KMS-11 (cell line): ENCODE measurements around the gene NOP53.

Source experiments
- H2AFZ ChIP-seq: fragments of 200-600 bp; sonication (generic); 2 replicates; pipeline ENCODE4 v1.6.1; 2016; ENCODE audit warnings: antibody characterized with exemption, mixed run types, low read depth
- H3K27ac ChIP-seq: fragments of 200-600 bp; sonication (generic); 2 replicates; pipeline ENCODE4 v1.6.1; 2016; ENCODE audit warnings: mild to moderate bottlenecking, mixed run types
- H3K27me3 ChIP-seq: fragments of 200-600 bp; sonication (generic); 2 replicates; pipeline ENCODE4 v1.6.1; 2017; ENCODE audit warnings: mild to moderate bottlenecking, low read depth, mixed run types, moderate library complexity; ENCODE audit not compliant: insufficient read depth
- H3K36me3 ChIP-seq: fragments of 200-600 bp; sonication (generic); 2 replicates; pipeline ENCODE4 v1.6.1; 2017; ENCODE audit warnings: mild to moderate bottlenecking, mixed run types; ENCODE audit not compliant: insufficient read depth
- H3K4me1 ChIP-seq: fragments of 200-600 bp; sonication (generic); 2 replicates; pipeline ENCODE4 v1.6.1; 2016; ENCODE audit warnings: mild to moderate bottlenecking, low read depth, mixed run types; ENCODE audit not compliant: poor library complexity, severe bottlenecking
- H3K4me2 ChIP-seq: fragments of 200-600 bp; sonication (generic); 2 replicates; pipeline ENCODE4 v1.7.0; 2016; ENCODE audit warnings: mild to moderate bottlenecking, mixed run types
- H3K4me3 ChIP-seq: fragments of 200-600 bp; sonication (generic); IDR thresholded peaks from 2 replicates; pipeline ENCODE4 v1.6.1; 2017; ENCODE audit warnings: low read depth, low read length, mixed read lengths; ENCODE audit not compliant: insufficient read depth
- H3K79me2 ChIP-seq: fragments of 200-600 bp; sonication (generic); 2 replicates; pipeline ENCODE4 v1.6.1; 2016; ENCODE audit warnings: low read depth, mixed run types; ENCODE audit not compliant: insufficient read depth
- H3K9ac ChIP-seq: fragments of 200-600 bp; sonication (generic); 2 replicates; pipeline ENCODE4 v1.6.1; 2016; ENCODE audit warnings: mild to moderate bottlenecking, mixed run types
- H4K20me1 ChIP-seq: fragments of 200-600 bp; sonication (generic); 2 replicates; pipeline ENCODE4 v1.6.1; 2016; ENCODE audit warnings: mild to moderate bottlenecking, mixed run types; ENCODE audit not compliant: insufficient read depth
- TF ChIP-seq, protein P1 (sequence below): fragments of 200-600 bp; sonication (generic); conservative IDR thresholded peaks from 2 replicates; pipeline ENCODE4 v1.6.1; 2017; ENCODE audit warnings: low read depth, mild to moderate bottlenecking, antibody characterized with exemption, low read length, moderate library complexity, mixed read lengths

NOP53 gene

DNA sequence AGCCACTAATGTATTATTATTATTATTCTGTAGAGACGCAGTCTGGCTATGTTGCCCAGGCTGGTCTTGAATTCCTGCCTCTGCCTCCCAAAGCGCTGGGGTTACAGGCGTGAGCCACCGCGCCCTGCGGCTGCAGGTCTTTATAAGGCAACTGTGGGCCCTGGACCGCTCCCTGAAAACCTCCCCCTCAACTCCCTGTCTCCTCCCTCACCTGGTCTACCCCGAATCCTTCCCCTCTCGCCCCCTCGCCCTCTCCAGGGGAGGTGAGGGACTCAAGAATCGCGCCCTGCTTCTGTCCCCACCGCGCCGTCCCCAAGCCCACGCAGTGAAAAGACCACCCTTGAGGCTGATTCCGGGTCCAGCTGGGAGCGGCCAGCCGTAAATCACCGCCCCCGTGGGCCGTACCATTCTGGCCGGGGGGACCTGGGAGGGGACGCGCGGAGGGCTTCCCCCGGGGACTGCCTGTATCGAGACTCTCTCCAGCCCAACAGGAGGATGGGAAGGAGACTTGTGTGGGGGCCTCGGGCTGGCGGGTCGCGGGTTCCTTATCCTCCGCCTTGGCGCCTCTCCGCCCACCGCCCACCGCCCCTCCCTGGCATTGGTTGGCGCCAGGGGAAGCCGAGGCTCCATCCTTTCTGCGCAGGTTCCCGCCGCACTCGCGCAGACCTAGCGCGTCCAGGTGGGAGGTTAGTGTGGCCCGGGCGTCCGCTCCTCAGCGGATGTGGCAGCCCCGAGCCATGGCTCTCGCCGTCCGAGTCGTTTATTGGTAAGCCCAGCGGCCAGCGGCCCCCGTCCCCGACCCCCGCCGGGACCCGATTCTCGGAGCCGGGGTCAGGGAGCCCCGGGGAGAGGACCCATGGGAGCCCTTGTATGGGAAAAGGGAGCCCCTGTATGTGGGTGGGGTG lies 33.0 kb downstream of the NOP53 start, which contains the start of gene SELENOW:
TSS of gene SELENOW (plus strand) at position 655 of the 905 bp plus-strand sequence. CDS start at position 738, 83 bp downstream.
- Histone ChIP-seq H3K4me1 (peaks cover 11% of the 10 kb centered on the region), H2AFZ (peak within 1 kb of the TSS; percentile 81), H3K4me3 (no peak within 1 kb of the TSS), H3K9ac (peak within 1 kb of the TSS; percentile 89), H4K20me1 (no peaks in the 10 kb centered on the region), H3K79me2 (peaks cover 11% of the 10 kb centered on the region; the same call in 1 of the 2 replicates), H3K36me3 (no peaks in the 10 kb centered on the region), H3K27me3 (0 out of 2 replicates have a peak, but pooled peaks cover 4% of the 10 kb centered on the region), H3K27ac (peak within 1 kb of the TSS; percentile 69), H3K4me2 (peak within 1 kb of the TSS; percentile 90)
- TF ChIP-seq, protein P1, sequence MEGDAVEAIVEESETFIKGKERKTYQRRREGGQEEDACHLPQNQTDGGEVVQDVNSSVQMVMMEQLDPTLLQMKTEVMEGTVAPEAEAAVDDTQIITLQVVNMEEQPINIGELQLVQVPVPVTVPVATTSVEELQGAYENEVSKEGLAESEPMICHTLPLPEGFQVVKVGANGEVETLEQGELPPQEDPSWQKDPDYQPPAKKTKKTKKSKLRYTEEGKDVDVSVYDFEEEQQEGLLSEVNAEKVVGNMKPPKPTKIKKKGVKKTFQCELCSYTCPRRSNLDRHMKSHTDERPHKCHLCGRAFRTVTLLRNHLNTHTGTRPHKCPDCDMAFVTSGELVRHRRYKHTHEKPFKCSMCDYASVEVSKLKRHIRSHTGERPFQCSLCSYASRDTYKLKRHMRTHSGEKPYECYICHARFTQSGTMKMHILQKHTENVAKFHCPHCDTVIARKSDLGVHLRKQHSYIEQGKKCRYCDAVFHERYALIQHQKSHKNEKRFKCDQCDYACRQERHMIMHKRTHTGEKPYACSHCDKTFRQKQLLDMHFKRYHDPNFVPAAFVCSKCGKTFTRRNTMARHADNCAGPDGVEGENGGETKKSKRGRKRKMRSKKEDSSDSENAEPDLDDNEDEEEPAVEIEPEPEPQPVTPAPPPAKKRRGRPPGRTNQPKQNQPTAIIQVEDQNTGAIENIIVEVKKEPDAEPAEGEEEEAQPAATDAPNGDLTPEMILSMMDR, result no peak

DNA sequence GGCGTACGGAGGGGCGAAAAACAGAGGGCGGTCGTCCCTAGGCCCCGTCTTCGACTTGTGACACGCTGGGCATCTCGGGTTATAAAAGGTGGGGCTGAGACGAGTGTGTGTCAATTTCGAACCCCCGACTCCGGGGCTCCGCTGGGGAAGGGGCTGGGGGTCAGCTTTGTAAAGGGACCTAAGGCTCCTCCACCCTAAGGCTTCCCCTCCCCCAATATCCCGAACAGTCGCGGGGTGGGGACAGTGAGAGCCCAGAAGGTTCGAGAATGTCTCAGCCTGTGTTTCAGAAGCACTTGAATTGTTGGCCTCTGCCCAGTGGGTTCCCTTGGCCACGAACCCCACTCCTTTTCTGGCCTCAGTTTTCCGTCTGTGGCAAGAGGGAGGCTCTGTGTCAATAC lies 33.6 kb downstream of the NOP53 start:
- Histone ChIP-seq H2AFZ (peak overlapping the region; percentile 81), H3K27ac (no peak overlapping the region), H3K4me1 (peaks cover 11% of the 10 kb centered on the region)

DNA sequence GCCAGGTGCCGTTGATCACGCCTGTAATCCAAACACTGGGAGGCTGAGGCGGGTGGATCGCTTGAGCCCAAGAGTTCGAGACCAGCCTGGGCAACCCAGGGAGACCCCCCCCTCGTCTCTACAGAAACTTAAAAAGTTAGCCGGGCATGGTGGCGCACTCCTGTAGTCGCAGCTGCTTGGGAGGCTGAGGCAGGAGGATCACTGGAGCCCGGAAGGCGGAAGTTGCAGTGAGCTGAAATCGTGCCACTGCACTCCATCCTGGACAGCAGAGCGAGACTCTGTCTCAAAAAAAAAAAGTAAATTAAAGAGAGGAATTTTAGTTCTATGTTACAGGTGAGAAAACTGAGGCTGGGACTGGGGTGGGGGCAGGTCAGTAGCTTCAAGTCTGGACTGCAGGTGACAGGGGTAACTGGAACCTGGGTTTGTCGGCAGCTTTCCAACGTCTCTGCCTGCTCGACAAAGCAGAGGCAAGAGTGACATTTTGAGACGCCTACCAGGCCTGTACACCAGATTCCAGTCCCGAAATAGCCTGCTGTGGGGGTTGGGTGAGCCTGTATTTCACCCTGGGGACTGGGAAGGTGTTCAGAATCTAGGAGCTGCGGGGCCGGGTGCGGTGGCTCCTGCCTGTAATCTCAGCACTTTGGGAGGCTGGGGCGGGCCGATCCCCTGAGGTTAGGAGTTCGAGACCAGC lies 34.3 kb downstream of the NOP53 start:
- Histone ChIP-seq H2AFZ (peak overlapping the region; percentile 81), H3K9ac (peak overlapping the region; percentile 89; the same call in 1 of the 2 replicates)

More for the DNA sequence above, 33.6 kb downstream of the NOP53 start:
- peak overlapping the region; percentile 90 for H3K4me2 ChIP-seq
- H3K4me3 ChIP-seq, result no peak overlapping the region
- H3K9ac ChIP-seq, result peak overlapping the region; percentile 89; the same call in 1 of the 2 replicates
- no peaks in the 10 kb centered on the region for H3K36me3 ChIP-seq
- no peaks in the 10 kb centered on the region for H4K20me1 ChIP-seq
- TF ChIP-seq, protein P1, result no peak
- no peaks in the 10 kb centered on the region for H3K27me3 ChIP-seq
- H3K79me2 ChIP-seq, result peaks cover 11% of the 10 kb centered on the region; the same call in 1 of the 2 replicates

DNA sequence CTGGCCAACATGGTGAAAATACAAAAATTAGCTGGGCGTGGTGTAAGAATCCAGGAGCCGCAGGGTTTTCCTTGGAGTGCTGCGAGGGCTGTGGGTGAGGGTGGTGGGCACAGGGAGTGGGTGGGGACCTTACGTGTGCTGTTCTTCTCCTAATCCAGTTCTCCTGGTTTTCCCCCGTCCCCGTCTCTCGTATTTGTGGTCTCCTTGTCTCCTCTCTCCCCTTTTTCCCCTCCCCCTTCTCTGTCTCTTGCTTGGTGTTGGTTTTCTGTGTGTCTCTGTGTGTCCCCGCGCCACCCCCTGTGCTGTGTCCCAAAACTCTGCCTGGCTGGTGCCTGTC lies 34.8 kb downstream of the NOP53 start:
- Histone ChIP-seq H3K36me3 (no peaks in the 10 kb centered on the region), H3K27ac (no peak overlapping the region), H2AFZ (no peak overlapping the region)

More for the DNA sequence above, 34.3 kb downstream of the NOP53 start:
- TF ChIP-seq, protein P1, result no peak
- Histone ChIP-seq H3K4me3 (no peak overlapping the region), H3K79me2 (peaks cover 11% of the 10 kb centered on the region; the same call in 1 of the 2 replicates), H3K27ac (no peak overlapping the region), H3K4me2 (peak overlapping the region; percentile 90), H4K20me1 (no peaks in the 10 kb centered on the region), H3K36me3 (no peaks in the 10 kb centered on the region), H3K27me3 (no peaks in the 10 kb centered on the region), H3K4me1 (peaks cover 11% of the 10 kb centered on the region)

More for the DNA sequence above, 34.8 kb downstream of the NOP53 start:
- TF ChIP-seq, protein P1, result no peak
- Histone ChIP-seq H3K4me3 (no peak overlapping the region), H3K79me2 (peaks cover 11% of the 10 kb centered on the region; the same call in 1 of the 2 replicates), H3K4me1 (peaks cover 11% of the 10 kb centered on the region), H3K4me2 (no peak overlapping the region), H3K9ac (no peak overlapping the region), H3K27me3 (no peaks in the 10 kb centered on the region), H4K20me1 (no peaks in the 10 kb centered on the region)
